Loucy (cell line): ENCODE data around the gene LPP.
"Not testable (repeated sequence)": the region's sequence is repeated elsewhere in the genome, so short reads cannot be mapped to it uniquely, and the experiment has no call there.

Experiments
- H2AFZ ChIP-seq: fragments of 200-600 bp; sonication (generic); 2 replicates; pipeline ENCODE4 v1.6.0; 2016; ENCODE audit warnings: antibody characterized with exemption, mild to moderate bottlenecking, low read length, moderate library complexity
- H3F3A ChIP-seq: fragments of 200-600 bp; 2 replicates; pipeline ENCODE4 v1.6.0; 2016; ENCODE audit warnings: antibody characterized with exemption, low read depth, mild to moderate bottlenecking
- H3K27me3 ChIP-seq: fragments of 200-600 bp; sonication (generic); 2 replicates; pipeline ENCODE4 v1.6.1; 2014; ENCODE audit warnings: low read length, mild to moderate bottlenecking; ENCODE audit not compliant: insufficient read depth, poor library complexity, severe bottlenecking
- H3K36me3 ChIP-seq: fragments of 200-600 bp; sonication (generic); 2 replicates; pipeline ENCODE4 v1.6.1; 2016; ENCODE audit warnings: low read length; ENCODE audit not compliant: insufficient read depth
- H3K4me1 ChIP-seq: fragments of 200-600 bp; sonication (generic); 2 replicates; pipeline ENCODE4 v1.5.1; 2014; ENCODE audit warnings: low read length, mild to moderate bottlenecking; ENCODE audit not compliant: insufficient read depth, poor library complexity, severe bottlenecking
- H3K4me2 ChIP-seq: fragments of 200-600 bp; sonication (generic); 2 replicates; pipeline ENCODE4 v1.6.0; 2014; ENCODE audit warnings: antibody characterized with exemption, low read length, low read depth, mild to moderate bottlenecking; ENCODE audit not compliant: poor library complexity, severe bottlenecking
- H3K4me3 ChIP-seq: fragments of 200-600 bp; sonication (generic); 2 replicates; pipeline ENCODE4 v1.5.1; 2014; ENCODE audit warnings: low read length, mild to moderate bottlenecking, mixed read lengths; ENCODE audit not compliant: poor library complexity, severe bottlenecking
- H3K79me2 ChIP-seq: fragments of 200-600 bp; sonication (generic); 2 replicates; pipeline ENCODE4 v1.6.1; 2014; ENCODE audit warnings: low read length; ENCODE audit not compliant: insufficient read depth
- H3K9ac ChIP-seq: fragments of 200-600 bp; sonication (generic); 2 replicates; pipeline ENCODE4 v1.6.0; 2014; ENCODE audit warnings: mild to moderate bottlenecking, low read depth, low read length, moderate library complexity; ENCODE audit not compliant: poor library complexity, severe bottlenecking
- H3K9me2 ChIP-seq: fragments of 200-600 bp; sonication (generic); replicated peaks from 2 replicates; pipeline ENCODE4 v1.6.1; 2016; ENCODE audit warnings: low read depth, low read length, mixed read lengths
- H3K9me3 ChIP-seq: fragments of 200-600 bp; sonication (generic); 2 replicates; pipeline ENCODE4 v1.6.1; 2014; ENCODE audit warnings: mild to moderate bottlenecking, antibody characterized with exemption, low read length, low read depth; ENCODE audit not compliant: insufficient read depth
- H4K20me1 ChIP-seq: fragments of 200-600 bp; sonication (generic); 2 replicates; pipeline ENCODE4 v1.6.0; 2014; ENCODE audit warnings: antibody characterized with exemption, low read length, mild to moderate bottlenecking; ENCODE audit not compliant: insufficient read depth, poor library complexity, severe bottlenecking
- EZH2phosphoT487 ChIP-seq: fragments of 200-600 bp; IDR thresholded peaks from 2 replicates; pipeline ENCODE4 v1.6.1; 2018; ENCODE audit warnings: antibody characterized with exemption, mild to moderate bottlenecking, moderate library complexity, borderline replicate concordance
- TF ChIP-seq, protein P1 (sequence below): fragments of 200-600 bp; sonication (generic); conservative IDR thresholded peaks from 2 replicates; pipeline ENCODE4 v1.5.1; 2014; ENCODE audit warnings: mild to moderate bottlenecking, antibody characterized with exemption, low read length

LPP gene

DNA sequence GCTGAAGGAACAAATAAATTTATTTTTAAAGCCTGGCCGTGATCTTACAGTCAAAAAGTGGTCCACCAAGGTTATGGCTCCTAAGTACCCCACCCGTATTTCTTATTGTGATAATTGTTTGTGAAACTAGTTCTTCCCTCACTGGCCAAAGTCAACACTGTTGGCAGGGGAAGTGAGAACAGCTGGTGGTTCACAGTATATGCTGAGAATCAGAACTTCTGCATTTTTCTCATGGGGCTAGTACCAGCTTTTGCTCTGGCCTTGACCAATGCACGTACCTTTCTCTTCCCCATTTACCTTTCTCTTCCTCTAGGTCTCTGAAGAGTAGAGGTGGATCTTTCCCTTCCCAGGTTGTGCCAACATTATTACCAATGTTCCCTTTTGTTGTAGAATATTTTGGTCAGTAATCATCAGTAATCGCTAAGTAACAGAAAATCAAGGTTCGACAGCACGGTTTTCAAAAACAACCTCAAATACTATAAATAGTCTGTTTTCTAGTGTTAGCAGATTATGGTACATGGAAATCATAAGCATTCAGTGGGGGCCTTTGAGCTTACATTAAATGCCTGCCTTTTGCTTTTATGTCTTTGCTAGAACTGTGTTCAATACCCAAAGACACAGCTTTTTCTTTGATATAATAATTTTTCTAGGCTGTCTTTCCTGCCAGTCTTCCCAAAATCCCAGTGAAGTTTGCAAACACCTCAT, 268.0 kb downstream of the LPP start:
- no peaks in the 10 kb centered on the region for H3K9me2 ChIP-seq
- no peak overlapping the region for H3K4me2 ChIP-seq
- H4K20me1 ChIP-seq, result no peaks in the 10 kb centered on the region
- H3K79me2 ChIP-seq, result no peaks in the 10 kb centered on the region
- no peak for TF ChIP-seq EZH2phosphoT487
- TF ChIP-seq, protein P1, sequence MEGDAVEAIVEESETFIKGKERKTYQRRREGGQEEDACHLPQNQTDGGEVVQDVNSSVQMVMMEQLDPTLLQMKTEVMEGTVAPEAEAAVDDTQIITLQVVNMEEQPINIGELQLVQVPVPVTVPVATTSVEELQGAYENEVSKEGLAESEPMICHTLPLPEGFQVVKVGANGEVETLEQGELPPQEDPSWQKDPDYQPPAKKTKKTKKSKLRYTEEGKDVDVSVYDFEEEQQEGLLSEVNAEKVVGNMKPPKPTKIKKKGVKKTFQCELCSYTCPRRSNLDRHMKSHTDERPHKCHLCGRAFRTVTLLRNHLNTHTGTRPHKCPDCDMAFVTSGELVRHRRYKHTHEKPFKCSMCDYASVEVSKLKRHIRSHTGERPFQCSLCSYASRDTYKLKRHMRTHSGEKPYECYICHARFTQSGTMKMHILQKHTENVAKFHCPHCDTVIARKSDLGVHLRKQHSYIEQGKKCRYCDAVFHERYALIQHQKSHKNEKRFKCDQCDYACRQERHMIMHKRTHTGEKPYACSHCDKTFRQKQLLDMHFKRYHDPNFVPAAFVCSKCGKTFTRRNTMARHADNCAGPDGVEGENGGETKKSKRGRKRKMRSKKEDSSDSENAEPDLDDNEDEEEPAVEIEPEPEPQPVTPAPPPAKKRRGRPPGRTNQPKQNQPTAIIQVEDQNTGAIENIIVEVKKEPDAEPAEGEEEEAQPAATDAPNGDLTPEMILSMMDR, result no peak
- no peak overlapping the region for H3K9ac ChIP-seq
- H3K9me3 ChIP-seq, result no peaks in the 10 kb centered on the region
- peaks cover 16% of the 10 kb centered on the region for H3K4me1 ChIP-seq
- H3K36me3 ChIP-seq, result no peaks in the 10 kb centered on the region
- no peaks in the 10 kb centered on the region for H3K27me3 ChIP-seq
- no peaks in the 10 kb centered on the region for H3F3A ChIP-seq
- no peak overlapping the region for H3K4me3 ChIP-seq
- no peak overlapping the region for H2AFZ ChIP-seq

DNA sequence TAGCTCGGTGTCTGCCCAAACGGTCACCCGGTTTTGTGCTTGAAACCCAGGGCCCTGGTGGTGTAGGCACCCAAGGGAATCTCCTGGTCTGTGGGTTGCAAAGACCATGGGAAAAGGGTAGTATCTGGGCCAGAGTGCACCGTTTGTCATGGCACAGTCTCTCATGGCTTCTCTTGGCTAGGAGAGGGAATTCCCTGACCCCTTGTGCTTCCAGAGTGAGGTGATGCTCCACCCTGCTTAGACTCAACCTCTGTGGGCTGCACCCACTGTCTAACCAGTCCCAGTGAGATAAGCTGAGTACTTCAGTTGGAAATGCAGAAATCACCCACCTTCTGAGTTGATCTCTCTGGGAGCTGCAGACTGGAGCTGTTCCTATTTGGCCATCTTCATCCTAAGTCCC, 274.0 kb downstream of the LPP start:
- H3K79me2 ChIP-seq, H3K36me3 ChIP-seq, H3F3A ChIP-seq, H3K4me2 ChIP-seq, H3K9me2 ChIP-seq, H2AFZ ChIP-seq, H3K4me3 ChIP-seq, H4K20me1 ChIP-seq, H3K9ac ChIP-seq, H3K27me3 ChIP-seq, H3K9me3 ChIP-seq, H3K4me1 ChIP-seq: not testable (repeated sequence)

- Histone ChIP-seq H3K4me1 (peaks cover 14% of the 10 kb centered on the region), H3K36me3 (no peaks in the 10 kb centered on the region), H3K4me3 (no peak overlapping the region), H3K9me3 (no peaks in the 10 kb centered on the region), H3K9ac (no peak overlapping the region), H3K4me2 (no peak overlapping the region), H3K9me2 (no peaks in the 10 kb centered on the region), H3K27me3 (no peaks in the 10 kb centered on the region), H3F3A (no peaks in the 10 kb centered on the region), H4K20me1 (no peaks in the 10 kb centered on the region), H2AFZ (no peak overlapping the region), H3K79me2 (no peaks in the 10 kb centered on the region)
- TF ChIP-seq, protein P1, result no peak
- TF ChIP-seq EZH2phosphoT487, result no peak
These were observed 277.1 kb downstream of the LPP start for GRCh38 chr3:188431040-188431439.

GRCh38 chr3:188431553-188431952, 277.6 kb downstream of the LPP start:
- no peak for TF ChIP-seq EZH2phosphoT487
- no peaks in the 10 kb centered on the region for H3K9me3 ChIP-seq
- no peaks in the 10 kb centered on the region for H3K79me2 ChIP-seq
- no peaks in the 10 kb centered on the region for H3F3A ChIP-seq
- no peaks in the 10 kb centered on the region for H3K9me2 ChIP-seq
- no peaks in the 10 kb centered on the region for H3K27me3 ChIP-seq
- H3K4me1 ChIP-seq, result peaks cover 14% of the 10 kb centered on the region
- no peak overlapping the region for H3K4me3 ChIP-seq
- no peaks in the 10 kb centered on the region for H3K36me3 ChIP-seq
- no peak overlapping the region for H2AFZ ChIP-seq
- H3K9ac ChIP-seq, result no peak overlapping the region
- no peaks in the 10 kb centered on the region for H4K20me1 ChIP-seq
- no peak overlapping the region for H3K4me2 ChIP-seq
